ENCODE data around the gene SDCCAG8. TPM values are rescaled to one million over a fixed set of nuclear protein-coding genes. Genes with fewer than 3 reads are reported as not detected.

The SDCCAG8 gene
- total RNA-seq, 4 donors from 2014 or later: 30.2 to 46.4 (median 36.7) TPM

DNA sequence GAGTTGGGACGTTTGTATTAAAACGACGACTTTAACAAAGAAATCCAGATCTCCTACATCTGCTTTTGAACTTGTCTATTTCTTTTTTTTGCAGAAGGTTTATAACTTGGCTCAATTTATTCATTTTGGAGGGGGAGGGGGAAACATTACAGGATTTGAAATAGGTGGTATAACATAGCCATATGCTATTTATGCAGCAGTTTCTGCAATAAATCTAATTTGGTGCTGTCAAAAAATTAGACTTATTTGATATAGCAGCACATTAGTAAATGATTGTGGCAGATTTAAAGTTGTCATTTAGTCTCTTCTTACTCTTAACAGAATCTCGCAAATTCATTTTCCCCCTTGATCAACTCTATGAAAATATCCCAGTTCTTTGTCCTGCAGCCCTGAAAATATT, 138.2 kb downstream of the SDCCAG8 start:
- no peak for ATAC-seq
- Histone ChIP-seq H3K27me3 (no peaks in the 10 kb centered on the region), H3K4me3 (no peak overlapping the region), H3K27ac (no peak overlapping the region), H3K4me1 (no peaks in the 10 kb centered on the region), H3K9me3 (no peaks in the 10 kb centered on the region), H3K36me3 (peaks cover 0 to 15% of the 10 kb centered on the region in 2 donors)
- 72 to 76% methylated on average over 4 of the region's 4 CpGs for WGBS, 2 donors (ENCODE audit: low coverage in 1 of 2)
- TF ChIP-seq EP300 (IDR thresholded peaks at IDR 0.05): no peak
- no peak for TF ChIP-seq POLR2AphosphoS5 (IDR thresholded peaks at IDR 0.05)
- TF ChIP-seq, protein P1, sequence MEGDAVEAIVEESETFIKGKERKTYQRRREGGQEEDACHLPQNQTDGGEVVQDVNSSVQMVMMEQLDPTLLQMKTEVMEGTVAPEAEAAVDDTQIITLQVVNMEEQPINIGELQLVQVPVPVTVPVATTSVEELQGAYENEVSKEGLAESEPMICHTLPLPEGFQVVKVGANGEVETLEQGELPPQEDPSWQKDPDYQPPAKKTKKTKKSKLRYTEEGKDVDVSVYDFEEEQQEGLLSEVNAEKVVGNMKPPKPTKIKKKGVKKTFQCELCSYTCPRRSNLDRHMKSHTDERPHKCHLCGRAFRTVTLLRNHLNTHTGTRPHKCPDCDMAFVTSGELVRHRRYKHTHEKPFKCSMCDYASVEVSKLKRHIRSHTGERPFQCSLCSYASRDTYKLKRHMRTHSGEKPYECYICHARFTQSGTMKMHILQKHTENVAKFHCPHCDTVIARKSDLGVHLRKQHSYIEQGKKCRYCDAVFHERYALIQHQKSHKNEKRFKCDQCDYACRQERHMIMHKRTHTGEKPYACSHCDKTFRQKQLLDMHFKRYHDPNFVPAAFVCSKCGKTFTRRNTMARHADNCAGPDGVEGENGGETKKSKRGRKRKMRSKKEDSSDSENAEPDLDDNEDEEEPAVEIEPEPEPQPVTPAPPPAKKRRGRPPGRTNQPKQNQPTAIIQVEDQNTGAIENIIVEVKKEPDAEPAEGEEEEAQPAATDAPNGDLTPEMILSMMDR (IDR thresholded peaks at IDR 0.05): no peak

DNA sequence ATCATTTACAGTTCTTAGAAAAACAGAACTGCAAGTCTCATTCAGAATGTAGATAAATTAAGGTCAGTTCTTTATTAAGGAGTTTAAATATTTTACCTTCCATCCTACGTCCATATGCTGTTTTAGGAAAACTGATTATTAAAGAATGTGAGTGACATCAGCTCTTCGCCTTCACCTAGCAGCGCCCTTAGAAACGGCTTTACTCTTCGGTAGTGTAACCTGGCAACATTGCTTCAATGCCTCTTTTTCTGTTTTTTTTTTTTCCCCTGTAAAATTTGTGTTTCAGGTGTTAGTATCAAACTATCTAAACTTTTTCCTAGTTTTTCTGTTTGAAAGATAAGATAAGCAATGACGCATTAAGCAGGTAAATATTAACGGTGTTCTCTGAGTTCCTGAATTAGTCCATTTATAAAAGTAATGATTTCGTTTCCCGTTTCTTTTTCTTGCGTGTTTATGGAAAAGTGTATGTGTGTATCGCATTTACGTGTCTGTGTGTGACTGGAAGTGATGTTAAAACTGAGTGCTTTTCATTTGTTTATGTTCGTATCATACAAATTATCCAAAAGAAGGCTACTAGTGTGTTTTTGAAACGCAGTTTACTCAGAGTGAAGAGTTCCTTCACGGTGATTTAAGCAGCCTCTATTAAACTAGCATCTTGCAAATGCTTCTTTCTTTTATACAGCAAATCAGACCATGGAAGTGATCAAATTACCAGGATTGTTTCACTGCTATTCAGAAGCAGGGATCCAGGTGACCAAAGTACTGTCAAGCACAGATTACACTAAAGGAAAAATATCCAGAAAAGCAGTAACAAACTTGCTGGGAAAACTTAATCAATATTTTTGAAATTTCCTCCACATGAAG, 139.0 kb downstream of the SDCCAG8 start:
- 83 to 86% methylated on average over 15 of the region's 15 CpGs for WGBS, 2 donors (ENCODE audit: low coverage in 1 of 2)
- no peaks in the 10 kb centered on the region for H3K9me3 ChIP-seq
- H3K27me3 ChIP-seq: no peaks in the 10 kb centered on the region
- TF ChIP-seq, protein P1 (IDR thresholded peaks at IDR 0.05): no peak
- TF ChIP-seq POLR2A (IDR thresholded peaks at IDR 0.05) (no peak), POLR2AphosphoS5 (IDR thresholded peaks at IDR 0.05) (no peak), EP300 (IDR thresholded peaks at IDR 0.05) (no peak)
- ATAC-seq: no peak
- no peaks in the 10 kb centered on the region for H3K4me1 ChIP-seq
- no peak overlapping the region for H3K27ac ChIP-seq
- peaks cover 0 to 18% of the 10 kb centered on the region in 2 donors for H3K36me3 ChIP-seq
- H3K4me3 ChIP-seq: no peak overlapping the region

DNA sequence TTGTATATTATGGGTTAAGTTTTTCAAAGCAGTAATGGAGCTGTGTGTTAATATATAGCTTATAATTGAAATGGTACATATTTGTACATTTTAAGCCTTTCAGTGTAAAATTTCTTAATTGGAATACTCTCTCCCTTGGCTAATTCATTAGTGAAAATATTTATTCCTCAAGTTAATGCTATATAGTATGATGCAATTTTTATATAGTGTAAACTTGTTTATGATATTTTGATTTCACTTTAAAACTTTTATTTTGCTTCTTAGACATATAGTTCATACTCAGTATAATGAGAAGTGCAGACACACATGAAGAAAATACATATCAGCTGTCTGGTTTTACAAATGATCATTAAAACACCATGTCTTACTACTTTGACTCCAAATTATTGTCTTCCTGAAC, 140.6 kb downstream of the SDCCAG8 start:
- Histone ChIP-seq H3K4me3 (no peak overlapping the region), H3K36me3 (peaks cover 0 to 12% of the 10 kb centered on the region in 2 donors), H3K4me1 (no peaks in the 10 kb centered on the region), H3K9me3 (no peaks in the 10 kb centered on the region), H3K27ac (no peak overlapping the region), H3K27me3 (no peaks in the 10 kb centered on the region)
- no peak for ATAC-seq
- TF ChIP-seq POLR2AphosphoS5 (IDR thresholded peaks at IDR 0.05): no peak
- TF ChIP-seq, protein P1 (IDR thresholded peaks at IDR 0.05): no peak
- no peak for TF ChIP-seq POLR2A (IDR thresholded peaks at IDR 0.05)
- TF ChIP-seq EP300 (IDR thresholded peaks at IDR 0.05): no peak

DNA sequence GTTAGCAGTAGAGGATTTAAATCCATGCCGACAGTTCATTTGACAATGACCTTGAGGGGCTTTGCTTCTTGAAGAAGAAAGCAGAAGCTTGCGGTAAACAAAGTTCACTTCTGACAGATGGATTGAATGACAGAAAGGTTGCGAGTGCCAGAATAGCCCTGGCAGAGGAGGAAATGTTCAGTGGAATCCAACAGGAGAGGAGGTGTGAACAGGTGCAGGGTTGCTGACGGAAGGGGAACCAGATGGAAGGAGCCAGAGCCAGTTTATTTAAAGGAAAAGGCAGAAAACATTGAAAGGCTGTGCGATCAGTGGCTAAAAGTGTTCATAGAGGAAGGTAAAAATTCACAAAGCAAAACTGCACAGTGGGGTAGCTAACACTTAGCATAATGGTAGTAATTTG, 141.0 kb downstream of the SDCCAG8 start:
- ATAC-seq: no peak
- WGBS, 2 donors (ENCODE audit: low coverage in 1 of 2): 80 to 95% methylated on average over 1 to 5 of the region's 5 CpGs
- no peak overlapping the region for H3K4me3 ChIP-seq
- TF ChIP-seq EP300 (IDR thresholded peaks at IDR 0.05) (no peak), POLR2AphosphoS5 (IDR thresholded peaks at IDR 0.05) (no peak), POLR2A (IDR thresholded peaks at IDR 0.05) (no peak)
- TF ChIP-seq, protein P1 (IDR thresholded peaks at IDR 0.05): no peak
- no peaks in the 10 kb centered on the region for H3K4me1 ChIP-seq
- no peaks in the 10 kb centered on the region for H3K9me3 ChIP-seq
- H3K36me3 ChIP-seq: peaks cover 0 to 12% of the 10 kb centered on the region in 2 donors
- no peak overlapping the region for H3K27ac ChIP-seq
- H3K27me3 ChIP-seq: no peaks in the 10 kb centered on the region

Data from gastroesophageal sphincter (tissue), 4 donors.